Upper lobe of right lung (tissue), 1 donor: Measurements from ENCODE around the gene MAGI2. TPM values are rescaled to one million over a fixed set of nuclear protein-coding genes. Genes with fewer than 3 reads are reported as not detected.

ENCODE experiments used
- ATAC-seq: fragments of 200-7000 bp; cut with Tn5 transposase; one replicate; pipeline ENCODE4 v1.9.1; 2020; ENCODE audit warnings: mild to moderate bottlenecking, moderate library complexity
- DNase-seq: peaks from one replicate; pipeline ENCODE4 v3.0.0-alpha.2; 2020
- H3K27ac ChIP-seq: fragments of 200-600 bp; one replicate; pipeline ENCODE4 v1.8.0; 2022
- H3K27me3 ChIP-seq: fragments of 200-600 bp; one replicate; pipeline ENCODE4 v1.8.0; 2022; ENCODE audit warnings: mild to moderate bottlenecking
- H3K36me3 ChIP-seq: fragments of 200-600 bp; one replicate; pipeline ENCODE4 v1.8.0; 2022
- H3K4me1 ChIP-seq: fragments of 200-600 bp; one replicate; pipeline ENCODE4 v1.8.0; 2022
- H3K4me3 ChIP-seq: fragments of 200-600 bp; one replicate; pipeline ENCODE4 v1.8.0; 2022; ENCODE audit warnings: mild to moderate bottlenecking
- H3K9me3 ChIP-seq: fragments of 200-600 bp; one replicate; pipeline ENCODE4 v1.8.0; 2022
- CTCF ChIP-seq: fragments of 200-600 bp; IDR thresholded peaks from one replicate; pipeline ENCODE4 v1.8.0; 2022; ENCODE audit warnings: antibody characterized with exemption
- intact Hi-C: fragments of 100-400 bp; cut with DNase I; formaldehyde crosslinking; loops from one replicate; pipeline ENCODE4 v1.11.0; 2022
- total RNA-seq: library from RNA; stranded (reverse); fragmentation: NEBNext Ultra II Directional; extraction: Animal tissue kit (Norgen Biotek cat#: 25700); gene quantifications from one replicate; pipeline ENCODE4 v1.2.1, GENCODE V29; 2021
- donor health status: DM: no; HTN: yes; CAD: no; lungs with severe emphysema.

The MAGI2 gene
- total RNA-seq, 1 donor from 2014 or later: 12.8 TPM

GRCh38 chr7:79137942-79138341, 315.5 kb downstream of the MAGI2 start:
- Histone ChIP-seq H3K27me3 (no peaks in the 10 kb centered on the region), H3K27ac (no peak overlapping the region), H3K36me3 (no peaks in the 10 kb centered on the region), H3K4me1 (no peaks in the 10 kb centered on the region), H3K4me3 (no peak overlapping the region), H3K9me3 (no peaks in the 10 kb centered on the region)
- intact Hi-C loops: no loop called here
- no peak for ATAC-seq
- no peak for TF ChIP-seq CTCF
- DNase-seq: no peak

GRCh38 chr7:79132844-79133451, 320.5 kb downstream of the MAGI2 start:
- no peaks in the 10 kb centered on the region for H3K36me3 ChIP-seq
- no peak overlapping the region for H3K27ac ChIP-seq
- intact Hi-C loops: no loop called here
- DNase-seq: no peak
- no peak for ATAC-seq
- H3K27me3 ChIP-seq: no peaks in the 10 kb centered on the region
- H3K9me3 ChIP-seq: no peaks in the 10 kb centered on the region
- H3K4me1 ChIP-seq: no peaks in the 10 kb centered on the region
- no peak overlapping the region for H3K4me3 ChIP-seq
- no peak for TF ChIP-seq CTCF

- intact Hi-C loops: no loop called here
- Histone ChIP-seq H3K4me3 (no peak overlapping the region), H3K27ac (no peak overlapping the region), H3K27me3 (no peaks in the 10 kb centered on the region), H3K9me3 (no peaks in the 10 kb centered on the region), H3K36me3 (no peaks in the 10 kb centered on the region), H3K4me1 (no peaks in the 10 kb centered on the region)
- ATAC-seq: no peak
- no peak for DNase-seq
- no peak for TF ChIP-seq CTCF
Measured at GRCh38 chr7:79130715-79131114, 322.8 kb downstream of the MAGI2 start.

GRCh38 chr7:79124331-79124730, 329.1 kb downstream of the MAGI2 start:
- no peaks in the 10 kb centered on the region for H3K27me3 ChIP-seq
- no peaks in the 10 kb centered on the region for H3K9me3 ChIP-seq
- no peaks in the 10 kb centered on the region for H3K4me1 ChIP-seq
- intact Hi-C loops: no loop called here
- H3K27ac ChIP-seq: no peak overlapping the region
- TF ChIP-seq CTCF: no peak
- DNase-seq (no peak), ATAC-seq (no peak)
- no peak overlapping the region for H3K4me3 ChIP-seq
- H3K36me3 ChIP-seq: no peaks in the 10 kb centered on the region

GRCh38 chr7:79118143-79118542, 335.3 kb downstream of the MAGI2 start:
- Histone ChIP-seq H3K4me3 (no peak overlapping the region), H3K36me3 (no peaks in the 10 kb centered on the region), H3K9me3 (no peaks in the 10 kb centered on the region), H3K27me3 (no peaks in the 10 kb centered on the region), H3K27ac (no peak overlapping the region), H3K4me1 (no peaks in the 10 kb centered on the region)
- no peak for DNase-seq
- ATAC-seq: no peak
- intact Hi-C loops: no loop called here
- TF ChIP-seq CTCF: no peak

- no peak for ATAC-seq
- H3K9me3 ChIP-seq: no peaks in the 10 kb centered on the region
- no peak overlapping the region for H3K4me3 ChIP-seq
- H3K4me1 ChIP-seq: no peaks in the 10 kb centered on the region
- no peaks in the 10 kb centered on the region for H3K27me3 ChIP-seq
- intact Hi-C loops: no loop called here
- no peaks in the 10 kb centered on the region for H3K36me3 ChIP-seq
- no peak for DNase-seq
- no peak for TF ChIP-seq CTCF
- H3K27ac ChIP-seq: no peak overlapping the region
Measured at GRCh38 chr7:79096361-79096805, 357.1 kb downstream of the MAGI2 start.
